ENCODE data around the gene TBC1D22A.
A peak's percentile ranks its signal among the peaks of the same experiment; 100 is the strongest.
"Not testable (repeated sequence)": the region's sequence is repeated elsewhere in the genome, so short reads cannot be mapped to it uniquely, and the experiment has no call there.

Gene TBC1D22A

GRCh38 chr22:46813816-46814597 is 51.6 kb downstream of the TBC1D22A start:
- DNase-seq (ENCODE audit: low spot score), result no peak

- DNase-seq (ENCODE audit: low spot score), result no peak
Measured at GRCh38 chr22:46815132-46815531, 52.7 kb downstream of the TBC1D22A start.

DNA sequence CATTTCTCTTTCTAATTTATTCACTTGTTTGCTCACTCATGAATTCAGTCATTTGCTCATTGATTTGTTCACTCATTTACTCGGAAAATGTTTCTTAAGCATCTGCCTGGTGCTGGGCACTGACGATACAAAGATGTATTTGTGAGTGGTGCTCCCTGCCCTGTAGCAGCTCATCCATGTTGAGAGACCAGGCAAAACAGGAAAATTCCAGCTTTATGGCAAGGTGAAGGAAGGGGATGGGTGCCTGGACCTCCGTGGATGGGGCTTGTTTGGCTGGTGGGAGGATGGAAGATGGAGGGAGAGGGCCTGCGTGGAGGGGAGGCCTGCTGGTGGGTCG is 53.1 kb downstream of the TBC1D22A start:
- no peak for DNase-seq (ENCODE audit: low spot score)

DNA sequence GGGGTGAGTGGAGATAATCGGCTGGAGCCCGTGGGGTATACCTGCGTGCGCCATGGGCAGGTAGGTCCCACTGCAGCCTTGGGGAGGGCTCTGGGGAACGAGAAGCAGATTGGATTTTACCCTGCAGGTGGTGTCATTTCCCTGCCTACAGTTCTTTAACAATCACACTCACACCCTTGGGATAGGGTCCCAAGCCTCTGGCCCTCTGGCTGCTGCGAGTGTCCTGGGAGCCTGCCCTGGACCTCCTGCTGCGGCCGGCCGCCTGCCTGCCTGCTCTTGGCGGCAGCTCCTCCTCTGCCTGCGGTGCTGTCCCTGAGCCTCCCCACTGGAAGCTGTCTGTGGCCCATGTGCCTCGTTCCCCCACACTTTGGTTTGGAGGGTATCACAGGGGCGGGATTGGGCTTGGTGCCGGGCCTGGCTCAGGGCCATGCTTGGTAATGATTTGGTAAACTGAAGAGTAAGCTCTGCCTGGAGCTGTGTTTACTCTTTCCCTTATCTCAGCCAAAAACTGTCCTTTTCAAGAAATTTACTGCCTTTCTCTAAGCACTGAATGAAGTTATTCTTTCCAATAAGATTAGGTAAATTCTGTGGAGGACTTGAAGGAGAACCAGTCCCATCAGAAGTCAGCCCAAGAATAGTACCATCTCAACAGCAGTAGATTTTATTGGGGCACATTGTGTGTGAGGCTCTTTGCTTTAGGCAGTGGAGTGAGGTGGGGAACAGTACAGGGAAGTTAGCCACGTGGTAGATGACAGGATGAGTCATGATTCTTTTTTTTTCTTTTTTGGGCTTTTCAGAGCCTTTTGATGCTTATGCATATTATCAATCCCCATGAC is 53.7 kb downstream of the TBC1D22A start:
- peak; percentile 83 for DNase-seq (ENCODE audit: low spot score)

- DNase-seq (ENCODE audit: low spot score), result not testable (repeated sequence)
Measured at GRCh38 chr22:46817390-46817789, 54.9 kb downstream of the TBC1D22A start.

DNA sequence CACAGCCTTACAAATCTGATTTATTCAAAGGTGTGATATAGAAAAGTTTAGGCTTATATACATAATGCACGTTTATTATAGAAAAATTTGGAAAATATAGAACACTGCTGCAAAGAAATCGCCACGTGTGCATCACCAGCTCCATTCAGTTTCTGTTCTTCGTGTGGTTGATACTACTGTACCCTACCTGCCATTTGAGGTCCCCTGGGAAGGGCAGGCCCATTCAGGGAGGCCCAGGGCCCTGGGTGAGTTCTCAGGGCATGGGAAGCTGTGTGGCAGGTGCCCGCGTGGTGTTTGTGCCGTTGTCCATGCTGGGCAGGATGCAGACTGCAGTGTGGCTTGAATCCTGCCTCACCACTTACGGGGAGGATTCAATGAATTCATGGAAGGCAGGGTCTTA is 60.8 kb downstream of the TBC1D22A start:
- DNase-seq (ENCODE audit: low spot score), result no peak

GRCh38 chr22:46823654-46824053 is 61.2 kb downstream of the TBC1D22A start:
- DNase-seq (ENCODE audit: low spot score), result no peak

- no peak for DNase-seq (ENCODE audit: low spot score)
Measured at GRCh38 chr22:46824344-46824909, 62.0 kb downstream of the TBC1D22A start.

DNA sequence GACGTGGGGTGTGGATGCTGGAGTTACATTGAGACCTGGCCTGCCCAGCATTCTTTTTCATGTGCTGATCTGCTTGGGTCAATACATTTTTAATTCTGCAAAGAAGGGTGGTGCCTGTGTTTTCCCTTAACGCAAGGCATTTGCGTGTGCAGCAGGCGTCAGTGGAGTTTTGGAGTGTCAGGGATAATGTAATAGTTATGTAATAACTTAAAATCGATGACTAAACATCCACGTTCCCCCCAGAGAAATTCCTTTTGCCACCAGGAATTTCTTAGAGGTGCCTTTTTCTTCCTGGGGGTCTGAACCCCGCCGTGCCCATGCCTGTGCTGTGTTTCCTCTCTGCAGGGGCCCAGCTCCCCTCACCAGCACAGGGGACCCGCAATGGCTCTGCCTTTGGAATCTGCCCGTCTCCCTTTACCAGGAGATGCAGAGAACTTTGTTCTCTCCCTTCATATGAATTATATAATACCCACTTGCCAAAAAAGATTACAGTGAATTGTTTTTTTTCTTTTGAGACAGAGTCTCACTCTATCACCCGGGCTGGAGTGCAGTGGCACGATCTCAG is 62.6 kb downstream of the TBC1D22A start:
- DNase-seq (ENCODE audit: low spot score), result no peak

DNA sequence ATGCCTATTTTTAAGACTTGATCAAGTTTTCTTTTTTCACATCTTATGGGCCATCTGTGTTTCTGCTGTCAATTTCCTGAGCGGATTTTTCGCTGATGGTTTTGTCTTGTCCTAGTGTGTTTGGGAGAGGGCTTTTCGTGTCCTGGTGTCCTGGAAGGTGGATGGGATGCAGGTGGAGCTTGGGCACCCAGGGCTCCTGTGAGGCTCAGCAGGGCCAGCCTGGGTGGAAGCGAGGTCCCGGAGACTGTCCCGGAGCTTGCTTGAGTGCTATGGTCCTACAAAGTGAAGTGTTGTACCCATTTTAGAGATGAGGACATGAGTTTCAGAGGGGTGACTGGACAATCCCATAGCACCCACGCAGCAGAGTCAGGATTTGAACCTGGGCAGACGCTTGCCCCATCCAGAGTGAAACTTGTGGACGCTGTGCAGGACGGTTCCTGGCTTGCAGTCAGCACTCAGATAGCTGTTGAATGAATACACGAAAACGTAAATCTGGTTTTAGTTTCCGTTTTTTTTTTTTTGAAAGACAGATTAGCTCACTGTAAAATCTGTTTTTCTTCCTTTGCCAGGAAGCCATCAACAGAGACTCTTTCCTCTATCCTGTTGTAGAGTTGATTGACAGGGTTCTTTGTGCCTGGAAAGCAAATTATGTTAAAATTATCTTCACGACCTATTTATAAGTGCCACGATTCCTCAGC is 64.1 kb downstream of the TBC1D22A start:
- DNase-seq (ENCODE audit: low spot score), result no peak

DNA sequence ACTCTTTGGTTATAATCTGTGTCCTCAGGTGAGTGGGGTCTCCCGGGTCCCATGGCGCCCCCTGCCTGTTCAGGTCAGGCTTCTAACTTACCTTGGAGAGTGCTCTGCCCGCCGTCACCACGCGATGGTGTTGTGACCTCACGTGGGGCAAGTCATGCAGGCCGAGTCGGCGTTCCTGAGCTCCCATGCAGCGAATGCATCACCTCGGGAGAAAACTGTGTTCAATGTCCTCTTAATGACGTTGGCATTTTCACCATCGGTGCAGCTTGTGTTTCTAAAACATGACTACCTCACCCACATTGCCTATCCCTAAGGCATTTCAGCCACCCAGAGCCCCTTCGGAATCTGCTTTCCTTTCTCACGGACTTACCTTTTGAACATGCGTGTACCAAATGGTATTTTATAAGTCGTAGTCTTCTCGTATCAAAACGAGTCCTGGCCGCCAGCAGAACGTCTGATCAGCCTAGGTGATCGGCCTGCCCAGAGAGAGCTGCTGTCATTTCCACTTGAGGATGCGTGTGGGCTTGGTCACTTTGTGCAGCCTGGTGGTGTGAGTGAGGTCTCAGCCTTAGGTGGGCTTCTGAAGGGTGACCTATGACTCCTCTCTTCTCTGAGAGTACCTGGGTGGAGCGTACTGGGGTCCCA is 64.8 kb downstream of the TBC1D22A start:
- DNase-seq (ENCODE audit: low spot score), result no peak

- no peak for DNase-seq (ENCODE audit: low spot score)
Measured at GRCh38 chr22:46827781-46828180, 65.3 kb downstream of the TBC1D22A start.

GRCh38 chr22:46828323-46828900 is 66.0 kb downstream of the TBC1D22A start:
- no peak for DNase-seq (ENCODE audit: low spot score)

DNA sequence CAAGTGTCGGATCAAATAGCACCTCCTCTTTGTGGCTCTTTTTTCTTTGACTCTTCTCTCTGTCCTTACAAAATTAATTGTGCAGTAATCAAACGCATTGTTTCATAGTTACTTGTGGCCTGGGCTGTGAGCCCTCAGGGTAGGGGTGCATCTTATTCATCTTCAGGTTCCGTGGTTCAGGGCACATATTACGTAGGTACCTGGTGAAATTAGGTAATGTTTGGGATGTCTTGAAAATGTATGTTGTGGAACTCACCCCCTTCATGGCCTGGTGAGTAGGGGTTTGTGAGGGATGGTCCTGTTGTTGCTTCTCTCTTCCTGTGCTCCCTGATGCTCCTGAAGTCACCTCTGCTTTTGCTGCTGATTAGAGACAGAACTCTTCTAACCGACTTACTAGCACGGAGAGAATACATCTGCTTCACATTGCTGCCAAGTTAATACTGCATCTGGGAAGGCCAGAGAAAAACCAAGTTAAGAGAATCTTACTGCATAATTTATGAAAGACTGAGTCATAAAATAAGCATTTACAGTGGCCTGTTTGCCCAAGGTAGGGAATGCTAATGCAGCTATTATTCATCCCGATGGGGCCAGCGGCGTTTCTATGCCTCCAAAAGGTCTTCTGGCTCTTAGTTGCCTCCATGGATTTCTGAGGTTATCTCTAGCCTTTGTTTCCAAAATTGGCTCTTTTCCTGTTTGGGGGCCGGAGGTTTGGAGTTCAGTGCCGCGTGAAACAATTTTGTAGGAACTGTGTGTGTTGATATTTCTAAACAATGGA is 66.9 kb downstream of the TBC1D22A start:
- DNase-seq (ENCODE audit: low spot score), result peak; percentile 54

GRCh38 chr22:46829941-46830715 is 67.7 kb downstream of the TBC1D22A start:
- no peak for DNase-seq (ENCODE audit: low spot score)

- DNase-seq (ENCODE audit: low spot score), result no peak
Measured at GRCh38 chr22:46830841-46831240, 68.4 kb downstream of the TBC1D22A start.

DNA sequence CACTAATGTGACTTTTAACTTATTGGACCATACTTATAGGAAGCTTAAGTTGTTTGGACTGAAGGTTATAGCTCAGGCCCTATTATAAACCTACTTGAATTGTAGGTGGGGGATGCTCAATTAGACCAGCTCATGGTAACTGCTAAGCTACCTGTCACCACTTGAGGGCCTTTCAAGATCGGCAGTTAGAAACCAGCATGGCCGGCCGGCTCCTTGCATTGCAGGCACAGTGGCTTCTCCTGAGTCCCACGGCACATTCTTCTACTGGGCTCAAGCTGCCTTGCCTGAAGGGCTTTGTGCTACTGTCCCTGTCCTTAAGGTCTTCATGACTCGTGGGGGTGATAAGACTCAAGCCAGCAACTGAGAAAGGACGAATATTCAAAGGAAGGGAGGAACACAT is 70.8 kb downstream of the TBC1D22A start:
- no peak for DNase-seq (ENCODE audit: low spot score)

DNA sequence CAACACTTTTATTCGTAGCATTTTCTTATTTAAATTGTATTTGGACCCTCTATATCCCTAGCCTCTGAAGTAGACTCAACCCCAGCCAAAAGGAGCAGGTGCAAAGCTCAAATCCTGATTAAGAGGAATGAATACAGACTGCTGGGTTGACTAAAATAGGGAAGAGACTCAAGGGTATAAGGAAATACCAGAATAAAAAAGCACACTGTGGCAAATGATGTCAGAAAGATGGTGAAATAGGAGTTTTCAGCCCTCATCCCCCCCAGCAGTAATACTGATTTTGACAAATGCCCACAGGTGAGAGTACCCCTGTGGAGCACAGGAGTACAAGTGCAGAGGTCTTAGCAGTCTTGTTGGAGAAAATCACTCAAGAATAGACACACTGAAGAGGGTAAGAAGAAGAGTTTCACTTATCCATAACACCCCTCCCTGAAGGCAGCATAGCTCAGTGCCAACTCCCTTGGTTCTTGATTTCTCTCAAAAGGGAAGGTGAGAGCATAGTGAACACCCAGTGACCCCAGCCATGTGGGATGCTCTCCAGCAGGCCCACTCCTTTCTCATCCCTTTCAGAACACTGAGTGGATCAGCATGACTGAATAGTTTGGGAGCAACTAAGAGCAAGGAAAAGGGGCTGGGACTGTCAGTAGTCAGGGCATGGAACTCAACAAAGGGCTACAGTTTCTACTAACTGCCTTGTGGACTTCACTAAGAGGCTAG is 71.7 kb downstream of the TBC1D22A start:
- no peak for DNase-seq (ENCODE audit: low spot score)

GRCh38 chr22:46835288-46835687 is 72.8 kb downstream of the TBC1D22A start:
- DNase-seq (ENCODE audit: low spot score), result no peak

All from COLO829 (cell line).